GM11168 (cell line): ENCODE data around the gene QDPR.
"Not testable (repeated sequence)": the region's sequence is repeated elsewhere in the genome, so short reads cannot be mapped to it uniquely, and the experiment has no call there.

Experiments
- in situ Hi-C: fragments of 300-500 bp; cut with MboI; formaldehyde crosslinking; loops from one replicate; pipeline ENCODE4 v1.12.0; 2022; ENCODE audit warnings: low sequenced_read_pairs; ENCODE audit not compliant: unreplicated experiment

QDPR gene

DNA sequence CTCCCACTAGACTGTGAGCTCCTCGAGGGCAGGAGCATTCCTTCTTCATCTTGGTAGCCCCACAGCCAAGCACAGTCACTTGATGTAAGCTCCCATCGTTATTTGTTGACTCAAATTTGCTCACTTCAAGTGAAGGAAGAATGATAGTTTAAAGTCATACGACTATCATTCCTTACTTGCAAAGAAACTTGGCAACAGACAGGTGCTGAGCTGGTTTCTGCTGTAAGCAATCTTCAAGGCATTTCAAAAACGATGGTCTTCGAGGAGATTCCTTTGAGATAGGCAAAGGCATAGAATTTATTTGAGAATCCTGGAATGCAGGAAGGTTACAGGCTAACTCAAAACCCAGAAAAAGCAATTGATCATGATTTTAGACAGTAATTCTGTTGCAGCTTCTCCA, 64.8 kb downstream of the QDPR start:
- in situ Hi-C loops: no loop called here

DNA sequence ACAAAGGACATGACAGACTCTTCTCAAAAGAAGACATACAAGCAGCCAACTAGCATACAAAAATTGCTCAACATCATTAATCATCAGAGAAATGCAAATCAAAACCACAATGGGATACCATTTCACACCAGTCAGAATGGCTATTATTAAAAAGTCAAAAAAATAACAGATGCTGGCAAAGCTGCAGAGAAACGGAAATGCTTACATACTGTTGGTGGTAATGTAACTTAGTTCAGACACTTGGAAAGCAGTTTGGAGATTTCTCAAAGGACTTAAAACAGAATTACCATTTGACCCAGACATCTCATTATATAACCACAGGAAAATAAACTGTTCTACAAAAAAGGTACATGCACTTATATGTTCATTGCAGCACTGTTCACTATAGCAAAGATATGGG, 69.4 kb downstream of the QDPR start:
- in situ Hi-C loops: not testable (repeated sequence)

DNA sequence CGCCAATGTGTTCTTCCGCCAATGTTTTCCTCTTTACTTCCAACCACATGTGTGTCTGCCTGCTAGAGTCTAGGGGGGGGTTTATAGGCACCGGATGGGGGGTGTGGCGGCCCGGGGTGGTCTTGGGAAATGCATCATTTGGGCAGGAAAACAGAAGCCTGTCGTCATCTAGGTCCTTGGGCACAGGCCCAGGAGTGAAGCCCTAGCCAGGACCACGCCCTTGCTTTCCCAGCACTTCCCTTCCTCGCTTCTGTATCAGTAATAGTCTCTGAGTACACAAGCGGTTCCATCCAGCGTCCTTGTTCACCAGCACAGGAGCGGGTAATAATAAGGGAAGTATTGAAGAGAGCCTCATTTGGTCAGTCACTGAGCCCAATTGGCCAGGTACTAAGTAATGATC, 74.5 kb downstream of the QDPR start:
- in situ Hi-C loops: no loop called here

DNA sequence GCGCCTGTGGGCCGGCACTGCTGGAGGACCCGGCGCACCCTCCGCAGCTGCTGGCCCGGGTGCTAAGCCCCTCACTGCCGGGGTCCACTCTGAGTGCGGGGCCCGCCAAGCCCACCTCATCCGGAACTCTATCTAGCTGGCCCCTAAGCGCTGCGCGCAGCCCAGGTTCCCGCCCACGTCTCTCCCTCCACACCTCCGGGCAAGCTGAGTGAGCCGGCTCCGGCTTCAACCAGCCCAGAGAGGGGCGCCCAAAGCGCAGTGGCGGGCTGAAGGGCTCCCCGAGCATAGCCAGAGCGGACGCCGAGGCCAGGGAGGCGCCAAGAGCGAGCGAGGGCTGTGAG, 75.2 kb downstream of the QDPR start:
- in situ Hi-C loops: no loop called here
